Skin epidermis (tissue), 12 donors: ENCODE data around the gene CKS1B.
A peak's percentile ranks its signal among the peaks of the same experiment; 100 is the strongest.

ENCODE experiments used
- H3K27ac ChIP-seq, 21 experiments: fragments of 200-600 bp; sonication (generic) in 11 of 21; one replicate each; pipeline ENCODE4 v1.5.0; 2020; ENCODE audit warnings: mild to moderate bottlenecking in 3 of 21, inconsistent platforms in 2 of 21, moderate library complexity in 2 of 21
- H3K4me3 ChIP-seq, 7 experiments: fragments of 200-600 bp; sonication (generic) in 2 of 7; one replicate each; pipeline ENCODE4 v1.5.0; 2020; ENCODE audit warnings: inconsistent platforms in 2 of 7, mild to moderate bottlenecking in 2 of 7, moderate library complexity in 1 of 7

Gene CKS1B

DNA sequence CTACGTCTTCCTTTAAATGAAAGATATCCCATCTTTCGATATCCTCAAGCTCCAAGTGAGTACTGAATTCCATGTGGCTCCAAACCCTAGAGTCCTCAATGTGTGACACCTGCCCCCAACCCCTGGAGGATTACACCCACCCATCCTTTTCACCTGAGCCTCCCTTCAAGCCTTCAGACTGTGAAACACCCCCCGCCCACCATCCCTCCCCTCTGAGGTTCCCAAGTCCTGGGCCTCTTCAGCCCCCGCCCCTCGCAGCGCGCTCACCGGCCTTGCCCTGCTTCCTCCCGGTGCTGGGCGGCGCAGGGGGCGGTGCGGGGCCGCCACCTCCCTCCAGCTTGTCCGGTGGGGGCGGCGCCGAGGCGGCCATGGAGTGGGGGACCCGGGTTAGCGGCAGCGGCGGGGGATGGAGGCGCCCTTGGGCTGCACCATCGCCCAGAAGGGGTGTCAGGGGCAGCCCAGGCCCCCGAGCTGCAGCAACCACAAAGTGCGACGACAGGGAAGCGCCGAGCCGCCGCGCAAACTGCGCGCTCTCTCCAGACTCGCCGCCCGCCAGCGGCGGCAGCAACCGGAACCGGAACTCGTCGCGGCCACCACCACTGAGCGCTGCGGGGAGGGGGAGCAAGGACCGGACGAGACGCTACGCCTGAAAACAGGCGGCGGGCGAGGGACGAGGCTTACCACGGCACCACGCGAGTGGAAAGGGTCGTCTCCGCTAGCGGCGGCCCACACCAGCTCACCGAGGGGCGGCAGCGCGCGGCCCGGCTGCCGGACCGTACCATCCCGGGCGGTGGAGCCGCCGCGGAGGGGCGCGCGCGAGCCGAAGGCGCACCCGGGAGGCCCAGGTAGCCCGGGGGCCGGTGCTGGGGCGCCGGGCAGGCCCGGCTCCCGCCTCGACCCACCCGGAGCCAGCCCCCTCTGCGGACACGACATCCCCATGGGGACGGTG lies 13.0 kb upstream of the CKS1B start, which contains the start of gene PYGO2:
Gene PYGO2, minus strand, starts transcription at position 576 of the 949 bp plus-strand sequence. Its CDS starts 206 bp downstream, at position 370.
- Histone ChIP-seq H3K27ac (peak within 1 kb of the TSS; percentile 90 to 100 (median 98)), H3K4me3 (peak within 1 kb of the TSS; percentile 67 to 88 (median 69))

DNA sequence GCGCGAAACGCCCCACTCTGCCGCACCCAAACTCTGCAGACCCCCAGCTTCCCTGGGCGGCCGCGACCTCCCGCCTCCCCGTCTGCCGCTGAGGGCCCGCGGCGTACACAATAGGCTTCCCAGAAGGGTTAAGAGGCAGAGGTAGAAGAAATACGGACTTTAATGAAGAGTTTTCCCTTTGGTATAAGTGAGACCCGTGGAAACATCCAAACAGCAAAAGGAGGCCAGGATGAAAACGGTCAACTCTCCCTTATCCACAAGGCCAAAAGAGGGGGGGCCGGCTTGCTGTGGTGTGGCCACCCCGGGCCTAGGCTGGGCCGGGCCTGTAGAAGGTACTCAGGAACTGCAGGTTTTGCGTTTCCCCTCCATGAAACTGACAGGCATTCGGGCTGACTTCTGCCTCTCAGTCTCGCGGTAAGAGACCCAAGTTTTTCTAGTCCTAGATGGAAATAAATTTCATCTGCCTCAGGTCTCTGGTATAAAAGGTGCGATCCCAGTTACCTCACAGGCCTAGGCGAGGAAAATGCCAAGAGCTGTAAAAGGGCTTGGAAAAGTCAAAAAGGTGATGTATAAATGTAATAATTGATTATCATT lies 12.2 kb upstream of the CKS1B start:
- Histone ChIP-seq H3K4me3 (peak overlapping the region; percentile 67 to 88 (median 69)), H3K27ac (peak overlapping the region; percentile 90 to 100 (median 98))

DNA sequence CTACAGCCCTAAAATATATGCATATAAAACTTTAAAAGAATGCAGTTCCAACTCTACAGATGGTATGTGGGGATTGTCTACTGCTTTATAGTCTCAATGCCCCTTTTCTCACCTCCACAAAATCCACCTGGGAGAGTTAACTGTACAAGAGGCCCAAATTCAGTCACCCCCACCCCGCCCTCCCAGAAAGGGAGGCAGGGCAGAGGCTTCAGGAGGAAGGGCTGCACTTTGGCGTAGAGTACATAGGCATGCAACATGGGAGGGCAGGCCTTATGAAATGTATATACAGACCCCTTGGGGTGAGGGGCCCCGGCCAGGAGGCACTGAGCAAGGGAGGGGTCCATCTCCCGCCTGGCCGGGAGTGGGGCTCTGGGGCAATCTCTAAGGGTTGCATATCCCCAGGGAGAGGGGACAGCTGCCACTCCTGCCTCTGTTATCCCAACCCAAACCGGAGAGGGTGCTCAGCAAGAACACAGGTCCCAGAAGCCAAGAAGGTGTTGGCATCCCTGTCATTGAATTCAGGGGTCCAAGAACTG lies 11.6 kb upstream of the CKS1B start:
- Histone ChIP-seq H3K27ac (peak overlapping the region in 17 of 21 experiments; percentile 31 to 100 (median 99)), H3K4me3 (peak overlapping the region in 3 of 7 experiments; percentile 67 to 76 (median 68))

DNA sequence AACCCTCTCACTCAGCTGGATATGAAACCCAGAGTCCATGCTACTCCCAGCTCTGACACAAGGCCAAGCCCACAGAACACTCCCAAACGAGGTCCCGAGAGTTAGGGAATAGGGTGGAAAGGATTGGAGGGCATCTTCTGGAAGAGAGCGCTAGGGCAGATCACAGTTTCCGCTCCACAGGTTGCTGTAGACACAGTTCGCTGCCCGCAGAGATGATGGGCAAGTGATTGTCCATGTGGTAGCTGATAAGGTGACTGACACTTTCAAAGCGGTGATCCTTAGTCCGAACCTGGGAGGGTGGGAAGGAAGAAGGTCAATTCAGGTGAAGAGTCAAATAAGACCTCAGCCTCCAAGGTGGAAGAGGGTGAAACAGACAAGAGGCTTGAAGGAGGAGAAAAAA lies 10.8 kb upstream of the CKS1B start:
- Histone ChIP-seq H3K27ac (peak overlapping the region in 5 of 21 experiments; percentile 0 to 100 (median 98)), H3K4me3 (no peak overlapping the region)

DNA sequence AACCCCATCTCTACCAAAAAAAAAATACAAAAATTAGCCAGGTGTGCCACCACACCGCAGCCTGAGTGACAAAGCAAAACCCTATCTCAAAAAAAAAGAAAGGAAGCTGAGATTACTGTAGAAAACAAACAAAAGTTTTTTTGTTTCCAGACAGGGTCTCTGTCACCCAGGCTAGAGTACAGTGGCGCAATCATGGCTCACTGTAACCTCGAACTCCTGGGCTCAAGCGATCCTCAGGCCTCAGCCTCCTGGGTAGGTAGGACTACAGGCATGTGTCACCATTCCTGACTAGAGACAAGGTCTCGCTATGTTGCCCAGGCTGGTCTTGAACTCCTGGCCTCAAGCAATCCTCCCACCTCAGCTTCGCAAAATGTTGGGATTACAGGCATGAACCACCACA lies 10.1 kb upstream of the CKS1B start:
- Histone ChIP-seq H3K27ac (peak overlapping the region in 3 of 21 experiments; percentile 8 to 98 (median 98)), H3K4me3 (no peak overlapping the region)

DNA sequence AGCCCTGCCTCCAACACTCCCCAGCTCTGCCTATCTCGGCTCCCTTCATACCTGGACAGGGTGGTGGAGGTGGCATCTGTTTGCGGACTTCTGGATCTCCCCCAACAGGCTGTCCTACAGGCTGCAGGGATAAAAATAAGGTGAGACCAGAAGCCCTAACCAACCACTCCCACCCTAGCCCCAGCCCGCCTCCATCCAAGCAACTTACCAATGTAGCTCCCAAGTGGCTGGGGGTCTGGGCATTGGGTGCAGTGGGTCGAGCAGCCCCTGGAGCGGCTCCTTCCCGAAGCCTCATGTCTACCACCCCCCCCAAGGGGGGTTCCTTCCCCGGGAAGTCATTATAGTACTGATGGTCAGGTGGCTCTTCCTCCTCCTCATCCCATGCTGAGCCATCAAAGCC lies 8.4 kb upstream of the CKS1B start:
- peak overlapping the region in 3 of 21 experiments; percentile 8 to 97 (median 51) for H3K27ac ChIP-seq
- no peak overlapping the region for H3K4me3 ChIP-seq

DNA sequence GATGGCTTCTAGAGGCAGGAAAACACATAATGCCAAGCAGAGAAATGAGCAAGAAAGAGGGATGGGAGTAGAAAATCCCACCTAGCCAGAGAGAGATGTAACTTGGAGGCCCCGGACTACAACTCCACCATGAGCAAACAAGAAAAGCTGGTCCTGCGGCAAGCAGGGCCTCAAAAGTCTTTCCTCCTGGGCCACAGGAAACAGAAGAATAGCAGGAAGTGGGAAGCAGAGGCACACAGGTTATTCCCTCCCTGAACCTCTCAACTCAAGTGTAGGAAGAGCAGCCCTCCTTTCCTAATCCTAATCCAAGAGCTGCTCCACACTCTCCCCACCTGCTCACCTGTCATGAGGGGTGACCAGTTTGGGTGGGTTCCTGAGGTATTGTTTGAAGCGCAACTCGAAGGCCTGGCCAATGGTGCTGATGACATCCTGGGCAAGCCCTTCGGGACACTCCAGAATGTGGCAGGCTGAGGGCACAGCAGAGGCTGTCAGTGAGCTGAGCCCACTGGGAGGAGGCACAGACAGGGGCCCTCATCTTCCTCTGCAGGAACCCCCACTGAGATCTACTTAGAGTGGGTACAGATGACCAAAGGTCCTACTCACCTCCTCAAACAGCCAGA lies 7.0 kb upstream of the CKS1B start:
- Histone ChIP-seq H3K4me3 (no peak overlapping the region), H3K27ac (peak overlapping the region in 14 of 21 experiments; percentile 18 to 99 (median 93))

DNA sequence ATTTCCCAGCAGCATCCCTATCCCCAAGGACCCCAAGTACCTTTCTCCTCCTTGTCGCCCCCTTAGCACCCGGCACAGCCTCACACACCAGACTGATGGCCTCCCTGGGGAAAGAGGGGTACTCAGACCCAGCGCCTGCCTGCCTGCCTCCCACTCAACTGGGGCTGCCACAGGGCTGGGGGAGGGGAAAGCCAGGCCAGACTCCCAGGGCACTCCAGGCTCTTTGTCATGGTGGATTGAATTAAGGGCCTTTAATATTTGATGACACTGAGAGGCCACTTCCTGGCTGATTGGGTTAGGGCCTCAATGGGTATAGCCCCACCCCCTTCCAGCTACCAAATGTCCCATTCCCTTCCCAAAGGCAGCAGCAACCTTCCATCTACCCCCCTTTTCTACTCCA lies 5.8 kb upstream of the CKS1B start:
- peak overlapping the region in 15 of 21 experiments; percentile 87 to 99 (median 98) for H3K27ac ChIP-seq
- no peak overlapping the region for H3K4me3 ChIP-seq

DNA sequence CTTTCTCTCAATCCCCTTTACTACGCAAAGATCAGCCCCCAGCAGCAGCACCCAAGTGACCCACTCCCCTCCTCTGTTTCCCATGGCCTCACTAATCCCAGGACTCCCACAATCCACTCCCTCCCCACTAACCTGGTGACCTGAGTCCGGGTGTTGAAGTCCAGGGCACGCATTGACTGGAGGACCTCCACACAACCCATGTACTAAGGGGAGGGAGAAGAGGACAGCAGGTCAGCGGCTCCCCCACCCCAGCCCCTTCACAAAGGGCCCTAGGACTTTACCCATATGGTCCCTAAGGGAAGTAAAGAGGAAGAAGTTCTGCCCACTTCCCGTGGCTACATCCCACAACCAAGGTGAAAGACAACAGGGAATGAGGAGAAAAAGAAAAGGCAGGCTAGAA lies 5.2 kb upstream of the CKS1B start:
- peak overlapping the region in 5 of 7 experiments; percentile 33 to 56 (median 42) for H3K4me3 ChIP-seq
- peak overlapping the region in 17 of 21 experiments; percentile 87 to 99 (median 98) for H3K27ac ChIP-seq

DNA sequence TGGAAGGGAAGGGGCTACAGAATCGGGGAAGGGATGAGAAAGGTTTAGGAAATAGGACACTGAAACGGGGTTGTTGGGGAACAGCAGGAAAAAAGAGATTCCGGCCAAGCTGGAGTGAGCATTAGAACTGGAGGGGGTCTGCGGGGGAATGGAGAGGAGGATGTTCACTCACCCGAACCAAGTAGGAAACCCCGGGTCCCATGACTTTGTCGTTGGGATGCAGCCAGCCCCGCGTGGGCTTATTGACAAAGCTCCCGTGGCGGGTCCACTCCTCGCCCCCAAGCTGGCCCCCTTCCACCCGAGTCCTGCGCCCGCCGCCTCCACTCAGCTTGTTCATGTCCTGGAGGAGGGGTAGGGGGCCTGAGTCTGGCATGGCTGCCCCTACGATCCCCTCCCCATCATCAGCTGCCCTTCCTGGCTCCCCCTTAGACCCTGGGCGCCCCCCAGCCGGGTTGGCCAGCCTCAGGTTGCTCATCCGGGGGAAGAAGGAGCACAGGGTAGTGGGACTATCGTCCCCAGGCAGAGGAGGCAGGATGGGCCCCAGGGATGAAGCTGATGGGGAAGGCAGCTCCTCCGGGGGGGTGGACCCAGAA lies 4.5 kb upstream of the CKS1B start:
- H3K4me3 ChIP-seq = peak overlapping the region; percentile 28 to 56 (median 36)
- H3K27ac ChIP-seq = peak overlapping the region; percentile 20 to 99 (median 97)

DNA sequence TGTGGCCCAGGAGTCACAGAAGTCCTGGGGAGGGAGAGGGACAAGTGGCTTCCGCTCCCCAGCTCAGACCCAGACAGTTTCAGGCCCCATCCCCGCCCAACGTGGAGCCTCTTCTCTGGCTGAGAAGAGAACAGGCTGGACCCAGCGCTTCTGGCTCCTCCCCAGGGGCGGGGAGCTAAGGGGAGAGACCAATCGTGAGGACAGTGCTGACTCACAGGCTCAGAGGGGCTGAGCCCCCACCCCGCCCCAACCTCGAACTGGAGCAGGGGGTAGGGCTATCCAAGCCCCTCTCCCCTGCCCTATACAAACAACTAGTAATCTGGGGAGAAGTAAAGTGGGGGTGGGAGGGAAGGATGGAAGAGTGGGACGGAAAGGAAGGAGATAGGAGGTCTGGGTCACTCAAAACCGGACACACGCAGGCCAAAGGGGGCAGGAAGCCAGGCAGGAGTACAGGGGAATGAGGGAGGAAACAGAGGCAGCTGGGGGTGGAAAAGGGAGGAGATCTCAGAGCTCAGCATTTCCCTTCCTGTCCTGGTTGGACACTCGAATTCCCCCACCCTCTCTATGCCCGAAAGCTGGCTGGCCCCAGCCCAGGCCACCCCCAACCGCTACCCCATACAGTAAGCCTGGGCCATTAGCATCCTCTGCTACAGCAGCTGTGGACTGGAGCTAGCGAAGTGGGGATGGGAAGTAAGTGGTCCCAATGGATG lies 3.7 kb upstream of the CKS1B start, which contains the start of gene SHC1:
Gene SHC1, minus strand, starts transcription at position 117 of the 710 bp plus-strand sequence. CDS start 221 bp downstream, outside the sequence.
- Histone ChIP-seq H3K4me3 (peak within 1 kb of the TSS; percentile 28 to 56 (median 36)), H3K27ac (peak within 1 kb of the TSS; percentile 20 to 99 (median 97))

DNA sequence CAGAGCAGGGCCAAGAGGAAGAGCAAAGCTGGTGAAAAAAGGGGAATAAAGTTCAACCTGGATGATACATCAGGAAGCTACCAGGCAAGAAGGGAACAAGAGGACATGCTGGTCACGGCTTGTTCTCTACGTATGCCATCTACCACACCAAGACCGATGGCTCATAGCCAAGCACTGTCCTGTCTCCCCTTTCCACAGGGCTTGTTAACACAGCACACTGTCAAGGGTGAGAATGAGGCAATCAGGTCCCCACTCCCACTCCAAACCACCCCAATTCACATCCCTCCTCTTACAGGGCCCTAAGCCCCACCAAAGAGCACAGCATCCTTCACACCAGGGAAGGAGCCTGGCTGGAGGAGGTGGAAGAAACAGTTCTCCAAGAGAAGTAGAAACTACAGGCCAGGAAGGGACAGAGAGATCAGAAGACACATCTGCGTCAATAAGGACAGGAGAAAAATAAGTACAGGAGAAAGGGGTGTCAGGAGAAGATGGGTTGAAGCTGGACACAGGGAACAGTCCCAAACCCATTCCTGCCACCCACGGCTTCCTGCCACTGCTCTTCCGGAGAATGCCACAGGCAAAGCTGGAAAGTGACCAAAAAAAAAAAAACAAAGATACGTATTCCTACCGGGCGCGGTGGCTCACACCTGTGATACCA lies 3.0 kb upstream of the CKS1B start:
- H3K27ac ChIP-seq = peak overlapping the region in 20 of 21 experiments; percentile 67 to 99 (median 98)
- H3K4me3 ChIP-seq = peak overlapping the region in 6 of 7 experiments; percentile 28 to 56 (median 39)

DNA sequence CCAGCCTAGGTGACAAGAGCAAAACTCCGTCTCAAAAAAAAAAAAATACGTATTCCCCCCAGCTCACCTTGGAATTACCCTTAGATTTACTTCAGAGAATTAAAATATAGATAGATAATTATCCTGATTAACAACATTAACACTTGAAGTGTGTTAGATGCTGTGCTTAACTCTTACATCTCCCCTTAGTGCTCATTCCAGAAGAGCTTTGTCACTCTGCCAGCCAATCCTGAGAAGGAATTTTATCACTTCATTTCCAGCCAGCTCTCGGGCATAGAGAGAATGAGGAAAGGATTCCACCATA lies 2.3 kb upstream of the CKS1B start:
- Histone ChIP-seq H3K4me3 (peak overlapping the region in 1 of 7 experiments; percentile 56), H3K27ac (peak overlapping the region in 20 of 21 experiments; percentile 92 to 99 (median 98))

DNA sequence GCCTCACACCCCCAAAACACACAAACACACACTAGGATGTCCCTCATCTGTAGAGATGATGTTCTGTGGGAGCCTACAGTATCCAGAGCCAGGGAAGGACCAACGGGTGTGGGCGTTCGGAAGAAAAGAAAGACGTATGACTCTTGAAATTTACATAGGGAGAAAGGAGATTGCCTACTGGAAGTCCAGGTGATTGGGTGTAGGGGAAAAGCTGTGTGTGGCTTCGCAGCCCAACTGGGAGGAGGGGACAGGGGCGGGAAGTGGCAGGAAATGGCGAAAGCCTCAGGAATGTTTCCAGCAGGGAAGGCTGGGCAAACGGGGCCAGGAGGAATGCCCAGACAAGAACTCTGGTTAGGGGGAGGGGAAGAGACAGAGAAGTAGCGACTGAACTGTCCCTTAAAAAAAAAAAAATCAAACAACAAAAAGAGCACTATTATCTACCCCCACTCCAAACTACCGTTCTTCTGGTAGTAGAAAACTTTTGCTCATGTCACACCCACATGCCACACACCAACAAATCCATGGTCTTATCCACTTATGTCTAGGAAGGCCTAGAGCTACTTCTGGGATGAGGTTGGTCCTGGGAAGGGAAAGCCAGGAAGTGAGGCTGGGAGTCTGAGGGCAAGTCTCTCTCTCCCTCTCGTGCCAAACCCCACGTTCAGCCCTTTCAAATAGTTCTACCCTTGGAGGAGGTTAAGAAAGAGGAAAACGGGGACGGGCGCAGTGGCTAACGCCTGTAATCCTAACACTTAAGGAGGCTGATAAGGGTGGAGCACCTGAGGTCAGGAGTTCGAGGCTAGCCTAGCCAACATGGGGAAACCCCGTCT lies 1.8 kb upstream of the CKS1B start:
- Histone ChIP-seq H3K27ac (peak overlapping the region; percentile 29 to 99 (median 97)), H3K4me3 (peak overlapping the region in 6 of 7 experiments; percentile 53 to 85 (median 65))

DNA sequence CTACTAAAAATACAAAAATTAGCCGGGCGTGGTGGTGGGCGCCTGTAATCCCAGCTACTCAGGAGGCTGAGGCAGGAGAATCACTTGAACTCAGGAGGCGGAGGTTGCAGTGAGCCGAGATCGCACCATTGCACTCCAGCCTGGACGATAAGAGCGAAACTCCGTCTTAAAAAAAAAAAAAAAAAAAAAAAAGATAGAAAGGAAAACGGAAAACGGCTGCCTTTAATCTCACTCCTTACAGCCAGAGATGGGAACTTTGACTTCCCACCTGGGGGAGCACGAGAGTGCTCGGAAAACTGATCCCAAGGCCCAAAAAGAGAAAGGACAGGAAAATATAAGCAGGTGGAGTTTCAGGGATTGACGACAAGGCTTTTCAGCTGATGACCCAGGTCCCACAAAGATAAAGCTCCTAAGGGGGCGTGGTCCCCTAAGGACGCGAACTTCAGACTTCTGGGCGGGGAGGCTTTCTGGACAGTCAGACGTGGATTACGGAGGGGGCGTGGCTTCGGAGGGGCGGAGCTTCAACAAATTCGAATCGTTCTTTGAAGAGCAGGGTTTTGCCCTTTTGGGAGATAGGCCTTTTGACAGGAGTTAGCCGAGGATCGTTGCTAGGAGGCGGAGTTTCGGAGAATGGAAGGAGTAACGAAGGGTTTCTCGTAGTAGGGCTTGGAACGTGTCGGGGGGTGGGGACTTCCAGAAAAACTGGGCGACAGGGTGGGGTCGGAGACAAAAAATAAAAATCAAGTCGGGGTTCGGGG lies 958 bp upstream of the CKS1B start:
- Histone ChIP-seq H3K4me3 (peak overlapping the region; percentile 53 to 85 (median 67)), H3K27ac (peak overlapping the region; percentile 85 to 99 (median 97))

DNA sequence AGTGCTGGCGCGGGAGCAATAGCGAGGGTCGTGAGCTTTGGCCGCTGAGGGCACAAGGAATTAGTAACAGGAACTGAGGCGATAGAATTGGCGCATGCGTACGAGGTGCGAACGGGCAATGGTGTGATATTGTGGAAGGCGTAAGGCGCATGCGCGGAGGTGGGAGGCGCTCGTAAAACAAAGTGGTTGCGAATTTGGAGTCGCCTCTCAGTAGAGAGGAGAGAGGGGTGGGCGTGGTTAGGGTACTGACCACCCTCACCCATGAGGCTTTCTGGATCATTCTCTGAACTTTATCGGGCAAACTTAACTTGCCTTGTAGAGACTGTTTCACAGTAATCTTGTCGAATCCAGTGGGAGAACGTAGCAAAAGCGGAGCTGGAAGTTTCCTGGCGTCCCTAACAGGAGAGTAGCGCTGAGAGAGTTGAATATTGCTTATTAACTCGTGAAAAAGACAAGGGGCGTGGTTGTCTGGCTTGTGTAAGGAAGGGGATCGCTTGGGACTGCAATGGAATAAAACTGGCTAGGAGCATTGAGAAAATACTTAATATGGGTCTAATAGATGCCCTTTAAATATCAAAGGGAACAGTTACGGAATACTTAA lies 427 bp downstream of the CKS1B start:
- peak overlapping the region; percentile 68 to 99 (median 96) for H3K27ac ChIP-seq
- peak overlapping the region; percentile 53 to 85 (median 67) for H3K4me3 ChIP-seq
